ENCODE results near the gene ANTXR2.
"Not testable (repeated sequence)": the region's sequence is repeated elsewhere in the genome, so short reads cannot be mapped to it uniquely, and the experiment has no call there.

ANTXR2 gene

DNA sequence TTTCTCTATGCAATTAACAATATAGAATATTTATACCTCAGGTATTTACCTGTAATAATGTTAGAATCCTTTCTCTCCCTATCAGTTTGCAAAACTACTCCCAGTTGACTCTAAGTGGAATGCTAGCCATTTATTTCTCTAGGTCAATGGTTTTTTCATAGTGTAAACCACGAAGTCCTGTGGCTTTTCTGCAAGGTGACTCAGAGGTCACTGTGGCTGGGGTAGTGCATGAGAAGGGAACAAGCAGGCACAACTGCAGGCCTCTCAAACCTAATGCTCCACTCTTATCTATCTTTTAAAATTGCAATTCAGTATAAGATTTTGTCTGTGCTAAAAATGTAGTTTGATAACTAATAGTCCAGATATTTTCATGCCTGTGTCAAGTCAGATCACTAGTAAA lies 159.4 kb downstream of the ANTXR2 start:
- peak; percentile 66 for DNase-seq (ENCODE audit: low read depth)

GRCh38 chr4:79907001-79907400 lies 166.0 kb downstream of the ANTXR2 start:
- DNase-seq (ENCODE audit: low read depth): no peak

DNA sequence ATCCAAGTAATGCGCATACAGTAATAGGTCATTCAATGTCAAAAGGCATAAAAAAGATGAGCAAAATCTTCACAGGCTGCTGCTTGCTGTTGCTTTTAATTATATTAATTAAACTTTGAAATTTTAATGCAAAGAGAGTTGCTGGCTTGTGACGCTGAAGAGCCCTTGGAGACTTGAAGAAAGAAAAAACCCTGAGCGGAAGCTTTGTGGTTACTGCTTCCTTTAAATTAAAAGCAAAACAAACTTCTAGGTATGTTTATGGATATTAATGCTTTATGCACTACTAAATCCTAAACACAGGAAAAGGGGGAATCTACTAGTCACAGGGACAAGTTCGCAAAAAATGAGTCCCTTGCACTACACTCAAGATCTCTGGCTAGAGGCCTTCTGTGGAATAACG lies 166.7 kb downstream of the ANTXR2 start:
- DNase-seq (ENCODE audit: low read depth): no peak

DNA sequence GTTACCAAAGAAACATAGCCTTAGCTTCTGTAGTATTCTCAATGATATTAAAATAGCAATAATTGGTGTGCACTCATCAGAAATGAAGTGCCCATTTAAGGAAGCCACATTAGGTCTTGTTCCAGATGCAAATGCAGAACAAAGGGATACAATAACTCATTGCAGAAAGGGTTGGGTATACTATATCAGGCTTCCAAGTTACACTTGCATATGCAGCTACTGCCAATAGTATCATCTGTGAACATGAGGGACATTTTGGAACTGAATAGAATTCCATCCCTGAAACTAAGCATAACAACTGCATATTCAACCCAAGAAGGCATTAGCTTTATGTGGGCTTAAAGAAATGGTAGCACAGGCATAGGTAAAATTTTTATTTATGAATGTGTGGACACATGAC lies 167.8 kb downstream of the ANTXR2 start:
- DNase-seq (ENCODE audit: low read depth): no peak

GRCh38 chr4:79904331-79904730 lies 168.7 kb downstream of the ANTXR2 start:
- no peak for DNase-seq (ENCODE audit: low read depth)

DNA sequence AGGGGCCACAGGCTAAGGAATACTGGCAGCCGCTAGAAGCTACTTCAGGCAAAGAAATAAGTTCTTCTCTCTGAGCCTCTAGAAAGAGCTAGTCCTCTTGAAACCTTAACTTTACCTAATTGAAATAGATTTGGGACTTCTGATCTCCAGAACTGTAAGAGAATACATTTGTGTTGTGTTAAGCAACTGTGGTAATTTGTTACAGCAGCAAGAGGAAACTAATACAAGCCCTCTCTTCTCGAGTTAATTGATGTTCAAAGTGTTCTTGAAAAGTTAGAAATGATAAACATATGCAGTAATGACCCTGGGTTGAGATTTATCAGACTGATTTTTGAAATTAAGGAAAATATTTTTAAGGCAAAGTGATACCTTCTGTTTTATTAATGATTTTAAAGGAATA lies 172.8 kb downstream of the ANTXR2 start:
- no peak for DNase-seq (ENCODE audit: low read depth)

- DNase-seq (ENCODE audit: low read depth): no peak
Measured at GRCh38 chr4:79899481-79899880, 173.5 kb downstream of the ANTXR2 start.

- no peak for DNase-seq (ENCODE audit: low read depth)
Measured at GRCh38 chr4:79898055-79898454, 175.0 kb downstream of the ANTXR2 start.

DNA sequence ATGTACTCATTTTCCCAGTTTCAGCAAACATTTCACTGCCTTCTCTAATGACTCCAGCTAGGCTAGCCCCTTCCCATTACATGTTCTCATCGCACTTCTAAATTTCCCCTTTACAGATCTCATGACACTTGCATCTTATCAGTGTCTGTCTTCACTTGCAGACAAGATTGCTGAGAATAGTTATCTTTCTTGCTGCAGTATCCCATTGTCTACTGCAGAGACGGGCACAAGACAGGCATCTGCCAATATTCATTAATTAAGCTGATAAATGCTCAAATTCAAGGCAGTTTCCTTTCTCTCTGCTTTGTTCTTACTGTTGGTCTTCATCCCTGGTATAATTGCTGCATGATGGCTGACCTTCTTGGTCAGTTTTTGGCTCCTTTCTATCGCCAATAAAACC lies 175.9 kb downstream of the ANTXR2 start:
- no peak for DNase-seq (ENCODE audit: low read depth)

- no peak for DNase-seq (ENCODE audit: low read depth)
Measured at GRCh38 chr4:79893456-79893855, 179.6 kb downstream of the ANTXR2 start.

DNA sequence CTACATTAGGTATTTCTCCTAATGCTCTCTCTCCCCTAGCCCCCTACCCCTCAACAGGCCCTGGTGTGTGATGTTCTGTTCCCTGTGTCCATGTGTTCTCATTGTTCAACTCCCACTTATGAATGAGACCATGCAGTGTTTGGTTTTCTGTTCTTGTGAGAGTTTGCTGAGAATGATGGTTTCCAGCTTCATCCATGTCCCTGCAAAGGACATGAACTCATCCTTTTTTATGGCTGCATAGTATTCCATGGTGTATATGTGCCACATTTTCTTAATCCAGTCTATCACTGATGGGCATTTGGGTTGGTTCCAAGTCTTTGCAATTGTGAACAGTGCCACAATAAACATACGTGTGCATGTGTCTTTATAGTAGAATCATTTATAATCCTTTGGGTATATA lies 184.0 kb downstream of the ANTXR2 start:
- not testable (repeated sequence) for DNase-seq (ENCODE audit: low read depth)

DNA sequence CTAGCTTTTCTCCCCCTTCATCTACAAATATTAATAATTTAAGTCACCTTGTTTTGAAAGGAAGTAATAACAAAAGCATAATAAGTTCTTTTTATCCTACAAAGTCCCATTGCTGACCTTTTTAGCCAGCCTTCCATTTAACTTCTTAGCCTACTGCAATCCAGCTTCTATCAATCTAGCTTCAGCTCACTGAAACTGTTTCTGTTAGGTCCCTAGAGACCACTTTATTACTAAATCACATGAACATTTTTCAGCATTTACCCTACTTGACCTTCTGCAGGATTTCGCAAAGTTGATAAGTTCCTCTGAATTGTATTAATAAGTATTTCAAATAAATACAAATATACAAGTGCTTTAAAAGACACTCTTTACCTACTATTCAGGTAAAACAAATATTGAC lies 186.5 kb downstream of the ANTXR2 start:
- DNase-seq (ENCODE audit: low read depth): no peak

- no peak for DNase-seq (ENCODE audit: low read depth)
Measured at GRCh38 chr4:79886021-79886420, 187.0 kb downstream of the ANTXR2 start.

DNA sequence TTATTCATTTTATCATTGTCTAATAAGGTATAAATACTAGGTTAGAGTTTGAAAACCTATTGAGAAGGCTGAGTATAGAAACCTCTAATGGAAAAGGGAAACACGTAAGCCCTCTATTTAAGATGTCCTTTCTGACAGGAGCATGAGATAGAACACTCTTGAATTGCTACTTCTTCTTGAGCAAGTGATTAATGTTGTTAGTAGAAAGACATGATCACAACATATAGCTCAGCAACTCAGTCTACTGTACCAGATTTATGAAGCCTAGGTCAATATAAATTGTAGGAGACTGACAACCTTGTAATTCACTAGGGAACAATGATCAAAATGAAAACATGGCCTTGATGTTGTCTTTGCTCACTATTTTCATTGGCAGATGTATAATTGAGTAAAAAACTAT lies 189.7 kb downstream of the ANTXR2 start:
- no peak for DNase-seq (ENCODE audit: low read depth)

DNA sequence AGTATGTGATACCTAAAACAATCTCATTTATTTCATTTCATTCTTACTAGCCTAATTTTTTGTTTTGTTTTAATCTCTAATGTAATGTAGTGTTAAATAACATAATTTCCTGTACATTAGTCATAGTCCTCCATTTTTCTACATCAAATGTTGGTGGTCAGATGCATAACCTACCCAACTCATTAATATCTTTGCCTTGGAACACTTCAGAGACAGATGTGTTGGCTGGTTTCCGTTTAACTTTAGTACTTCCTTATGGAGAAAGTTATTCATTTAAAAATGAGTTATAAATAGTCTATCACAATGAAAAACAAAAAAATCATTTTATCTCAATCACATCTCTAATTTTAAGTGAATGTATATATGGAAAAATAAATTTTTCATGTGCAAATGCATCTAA lies 190.2 kb downstream of the ANTXR2 start:
- no peak for DNase-seq (ENCODE audit: low read depth)

GRCh38 chr4:79881407-79881806 lies 191.6 kb downstream of the ANTXR2 start:
- no peak for DNase-seq (ENCODE audit: low read depth)

- DNase-seq (ENCODE audit: low read depth): no peak
Measured at GRCh38 chr4:79877511-79877910, 195.5 kb downstream of the ANTXR2 start.

DNA sequence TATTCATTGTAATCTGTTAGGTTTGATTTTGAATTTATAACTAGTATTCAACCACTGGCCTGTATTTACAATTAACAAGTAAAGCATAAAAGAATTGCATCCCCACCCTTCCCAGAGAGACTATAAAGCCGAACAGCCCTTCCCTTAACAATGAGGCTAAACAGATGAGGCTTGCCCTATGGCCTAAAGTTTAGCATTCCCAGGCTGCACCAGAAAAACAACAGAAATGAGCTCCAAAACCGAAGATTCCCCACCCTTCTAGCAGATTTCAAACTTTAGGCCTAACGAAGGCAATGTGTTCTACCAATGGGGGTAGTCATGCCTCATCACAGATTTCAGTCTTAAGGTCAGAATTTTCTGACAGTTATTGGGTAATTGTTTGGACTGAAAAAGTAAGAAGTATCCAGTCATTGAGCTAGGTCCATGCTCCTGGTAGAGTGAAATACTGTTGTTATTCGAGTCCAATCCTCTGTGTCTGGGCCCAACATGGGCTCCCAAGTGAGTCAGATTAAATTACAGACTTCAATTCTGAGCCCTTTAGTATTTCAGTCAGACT lies 197.6 kb downstream of the ANTXR2 start:
- no peak for DNase-seq (ENCODE audit: low read depth)

DNA sequence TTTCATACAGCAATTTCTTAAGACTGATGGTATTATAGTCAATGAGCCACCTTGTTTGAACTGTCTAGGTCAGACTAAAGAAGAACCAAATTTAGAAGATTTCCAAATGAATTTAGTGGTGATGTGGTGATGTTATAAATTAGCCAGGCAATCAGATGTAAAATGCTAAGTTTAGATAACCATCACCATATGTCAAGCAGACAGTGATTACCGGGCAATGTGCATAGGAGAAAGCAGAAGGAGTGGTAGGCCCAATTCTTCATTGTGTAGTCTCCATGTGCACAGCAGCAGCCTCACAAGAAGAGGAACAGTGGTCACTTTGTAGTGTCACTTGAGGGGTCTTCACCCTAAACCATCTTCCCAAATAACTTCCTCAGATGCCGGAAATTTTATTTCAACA lies 198.8 kb downstream of the ANTXR2 start:
- no peak for DNase-seq (ENCODE audit: low read depth)

GRCh38 chr4:79872738-79873137 lies 200.3 kb downstream of the ANTXR2 start:
- DNase-seq (ENCODE audit: low read depth): no peak

DNA sequence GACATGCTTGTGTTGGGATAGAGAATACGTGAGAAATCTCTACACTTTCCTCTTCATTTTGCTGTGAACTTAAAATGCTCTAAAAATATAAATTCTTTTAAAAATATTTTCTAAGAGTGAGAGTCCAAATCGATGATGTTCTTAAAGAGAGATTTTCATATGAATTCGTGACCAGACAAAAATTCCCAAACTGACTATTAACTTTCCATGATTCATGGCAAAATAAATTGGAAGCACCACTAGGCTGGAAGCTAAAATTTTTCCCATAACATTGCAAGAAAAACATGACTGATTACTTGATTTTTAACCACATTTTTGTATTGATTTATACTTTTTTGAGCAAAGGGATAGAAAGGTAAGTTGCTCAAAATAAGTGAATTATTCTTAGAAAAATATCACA lies 201.1 kb downstream of the ANTXR2 start:
- DNase-seq (ENCODE audit: low read depth): no peak

GRCh38 chr4:79869597-79870237 lies 203.3 kb downstream of the ANTXR2 start:
- no peak for DNase-seq (ENCODE audit: low read depth)

GRCh38 chr4:79865201-79865597 lies 207.8 kb downstream of the ANTXR2 start:
- peak; percentile 59 for DNase-seq (ENCODE audit: low read depth)

DNA sequence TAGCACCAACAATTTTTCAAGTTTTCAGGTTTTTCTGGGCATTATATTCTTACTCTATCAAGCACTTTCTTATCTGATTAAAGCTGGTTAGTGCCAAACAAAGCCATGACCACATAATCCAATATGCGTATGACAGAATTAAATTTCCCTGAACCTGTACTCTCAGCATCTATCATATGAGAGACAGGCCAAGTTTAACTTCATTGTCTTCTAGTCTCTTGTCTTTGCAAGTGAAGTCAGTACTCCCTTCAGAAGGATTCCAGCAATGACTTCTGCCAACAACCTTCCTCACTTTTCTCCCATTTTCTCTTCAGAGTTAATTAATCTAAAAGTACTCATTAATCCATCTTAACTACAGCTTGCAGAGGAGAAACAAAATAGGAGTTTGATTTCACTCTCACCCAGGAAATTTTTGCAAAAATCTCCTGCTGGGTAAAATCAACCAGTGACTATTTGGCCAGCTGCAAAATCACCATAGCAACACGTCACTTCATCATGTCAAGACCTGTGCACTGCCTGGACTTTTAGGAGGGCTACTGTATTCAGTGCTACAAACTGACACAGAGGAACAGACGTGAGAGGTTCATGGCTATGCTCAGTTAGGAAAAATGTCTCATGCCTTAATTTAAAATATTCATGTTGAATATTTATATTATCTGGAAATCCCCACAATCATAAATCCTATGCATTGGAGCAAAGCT lies 208.4 kb downstream of the ANTXR2 start:
- no peak for DNase-seq (ENCODE audit: low read depth)

All from ELR (cell line).